Left forelimb (tissue), 1 donor: Measurements from ENCODE around the gene CDON.
"Not testable (repeated sequence)": the region's sequence is repeated elsewhere in the genome, so short reads cannot be mapped to it uniquely, and the experiment has no call there.

Experiments used
- DNase-seq: peaks from one replicate; pipeline ENCODE4 v3.0.0-alpha.2; 2018; ENCODE audit warnings: low spot score

Gene CDON

DNA sequence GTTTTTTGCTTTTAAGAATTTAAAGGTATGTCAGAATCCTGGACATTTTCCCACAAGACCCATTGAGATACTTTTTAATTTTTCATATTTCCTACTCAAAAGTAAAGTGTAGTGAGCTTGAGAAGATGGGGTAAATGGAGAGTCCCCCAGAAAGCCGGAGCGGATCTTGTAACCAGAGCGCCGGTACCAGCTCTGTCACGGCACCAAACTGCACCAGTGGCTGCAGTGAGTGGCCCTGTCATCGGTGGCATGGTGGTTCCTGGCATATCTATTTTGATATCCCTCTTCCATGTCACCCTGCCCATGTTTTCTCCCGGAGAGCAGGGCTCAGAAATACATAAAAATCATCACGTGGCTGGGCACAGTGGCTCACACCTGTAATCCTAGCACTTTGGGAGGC lies 139.0 kb downstream of the CDON start:
- DNase-seq: no peak

GRCh38 chr11:125923012-125923579 lies 139.6 kb downstream of the CDON start:
- no peak for DNase-seq

DNA sequence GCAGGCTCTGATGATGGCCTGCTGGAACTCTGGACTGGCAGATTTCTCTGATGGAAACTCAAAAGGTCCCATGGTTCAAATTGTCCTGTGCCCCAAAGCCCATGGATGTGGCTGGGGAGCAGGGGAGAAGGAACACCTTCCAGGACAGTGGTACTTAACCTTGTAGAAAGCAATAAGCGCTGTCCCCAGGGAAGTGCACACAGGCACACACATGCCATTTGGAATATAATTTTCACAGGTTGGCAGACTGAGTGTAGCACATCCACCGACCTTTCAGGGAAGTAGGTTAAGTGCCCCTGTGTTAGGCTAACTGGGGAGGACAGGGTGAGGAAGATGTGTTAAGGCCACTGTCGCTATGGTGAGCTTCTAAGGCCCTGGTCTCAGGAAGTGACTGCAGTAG lies 140.5 kb downstream of the CDON start:
- DNase-seq: no peak

GRCh38 chr11:125921042-125921441 lies 141.6 kb downstream of the CDON start:
- DNase-seq: no peak

DNA sequence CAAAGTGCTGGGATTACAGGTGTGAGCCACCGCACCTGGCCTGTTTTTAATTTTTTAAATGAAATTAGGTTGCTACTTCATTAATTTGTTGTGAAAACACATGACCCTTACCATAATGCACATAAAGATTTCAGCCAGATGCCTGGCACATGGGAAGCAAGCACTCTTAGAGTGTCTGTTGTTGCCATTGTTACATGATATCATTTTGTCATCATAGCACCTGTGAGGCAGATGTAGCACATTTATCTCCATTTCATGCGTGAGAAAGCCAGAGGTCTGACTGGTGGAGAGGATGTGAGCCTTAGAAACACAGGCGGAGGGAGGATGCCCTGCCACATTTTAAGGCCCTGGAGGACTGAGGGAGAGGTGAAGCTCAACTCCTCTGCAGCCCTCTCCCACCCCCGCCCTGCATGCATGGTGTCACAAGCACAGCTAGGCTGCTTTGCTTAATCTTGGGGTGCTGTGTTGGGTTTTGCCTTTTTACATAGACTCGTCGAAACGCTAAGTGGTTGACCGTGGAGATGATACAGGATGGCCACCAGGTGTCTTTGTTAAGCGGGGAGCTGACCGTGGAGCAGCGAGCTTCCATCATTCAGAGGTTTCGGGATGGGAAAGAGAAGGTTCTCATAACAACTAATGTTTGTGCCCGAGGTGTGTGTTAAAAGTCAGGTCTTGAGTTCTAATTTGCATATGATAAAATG lies 144.4 kb downstream of the CDON start:
- DNase-seq: no peak

GRCh38 chr11:125916683-125917347 lies 145.9 kb downstream of the CDON start:
- no peak for DNase-seq

GRCh38 chr11:125914601-125915000 lies 148.1 kb downstream of the CDON start:
- DNase-seq: not testable (repeated sequence)

- no peak for DNase-seq
Measured at GRCh38 chr11:125910226-125910849, 152.3 kb downstream of the CDON start.
